ENCODE data around the gene S100Z.
A peak's percentile ranks its signal among the peaks of the same experiment; 100 is the strongest.
"Not testable (repeated sequence)": the region's sequence is repeated elsewhere in the genome, so short reads cannot be mapped to it uniquely, and the experiment has no call there.

Gene S100Z

GRCh38 chr5:76888733-76889300, 39.0 kb downstream of the S100Z start:
- DNase-seq: no peak

DNA sequence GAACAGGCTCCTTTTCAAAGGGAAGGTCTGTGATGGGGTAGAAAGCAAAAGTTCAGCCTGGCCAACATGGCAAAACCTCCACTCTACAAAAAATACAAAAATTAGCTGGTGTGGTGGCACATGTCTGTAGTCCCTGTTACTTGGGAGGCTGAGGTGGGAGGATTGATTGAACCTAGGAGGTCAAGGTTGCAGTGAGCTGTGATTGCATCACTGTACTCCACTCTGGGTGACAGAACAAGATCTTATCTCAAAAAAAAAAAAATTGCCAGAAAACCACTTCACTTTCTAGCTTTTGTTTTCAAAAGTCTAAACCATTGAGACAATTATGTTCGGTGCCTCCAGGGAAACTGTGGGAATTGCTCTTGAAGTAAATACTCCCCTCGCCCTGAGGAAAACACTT, 43.5 kb downstream of the S100Z start:
- no peak for DNase-seq

- no peak for DNase-seq
Measured at GRCh38 chr5:76896196-76896595, 46.4 kb downstream of the S100Z start.

GRCh38 chr5:76901522-76901921, 51.7 kb downstream of the S100Z start:
- DNase-seq: no peak

GRCh38 chr5:76908166-76908565, 58.4 kb downstream of the S100Z start:
- DNase-seq: no peak

DNA sequence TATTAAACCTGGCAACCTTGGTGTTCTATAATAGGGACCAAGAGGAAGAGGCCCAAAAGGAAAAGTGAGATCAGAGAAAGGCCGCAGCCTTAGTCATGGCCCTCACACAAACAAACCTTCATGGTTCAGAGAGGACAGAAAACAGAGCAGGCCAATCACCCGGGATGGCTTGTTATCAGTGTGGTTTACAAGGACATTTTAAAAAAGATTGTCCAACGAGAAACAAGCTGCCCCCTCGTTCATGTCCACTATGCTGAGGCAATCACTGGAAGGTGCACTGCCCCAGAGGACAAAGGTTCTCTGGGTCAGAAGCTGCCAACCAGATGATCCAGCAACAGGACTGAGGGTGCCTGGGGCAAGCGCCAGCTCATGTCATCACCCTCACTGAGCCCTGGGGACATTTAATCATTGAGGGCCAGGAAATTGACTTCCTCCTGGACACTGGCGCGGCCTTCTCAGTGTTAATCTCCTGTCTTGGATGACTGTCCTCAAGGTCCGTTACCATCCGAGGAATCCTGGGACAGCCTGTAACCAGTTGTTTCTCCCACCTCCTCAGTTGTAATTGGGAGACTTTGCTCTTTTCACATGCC, 60.6 kb downstream of the S100Z start:
- not testable (repeated sequence) for DNase-seq

- not testable (repeated sequence) for DNase-seq
Measured at GRCh38 chr5:76914671-76915070, 64.9 kb downstream of the S100Z start.

GRCh38 chr5:76918539-76918938, 68.7 kb downstream of the S100Z start:
- no peak for DNase-seq

- no peak for DNase-seq
Measured at GRCh38 chr5:76920491-76920890, 70.7 kb downstream of the S100Z start.

GRCh38 chr5:76926329-76927105, 76.7 kb downstream of the S100Z start:
- no peak for DNase-seq

DNA sequence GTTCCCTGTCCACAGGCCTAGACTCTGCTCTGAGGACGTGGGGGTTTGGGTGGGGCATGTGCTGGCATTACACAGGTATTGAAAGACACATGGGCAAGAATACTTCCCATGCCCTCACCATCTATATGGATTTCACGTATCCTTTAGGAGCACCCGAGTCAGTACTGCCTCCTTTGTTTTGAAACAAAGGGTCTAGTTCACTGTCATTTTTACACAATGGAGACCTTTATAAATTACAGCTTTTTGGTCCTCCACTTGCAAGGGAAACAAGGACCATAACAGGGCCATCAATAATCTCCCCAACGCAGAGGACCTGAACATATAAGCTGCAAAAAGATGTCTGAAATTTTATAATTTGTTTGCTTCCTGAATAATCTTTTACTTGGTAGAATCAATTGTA, 78.1 kb downstream of the S100Z start:
- DNase-seq: peak; percentile 31

DNA sequence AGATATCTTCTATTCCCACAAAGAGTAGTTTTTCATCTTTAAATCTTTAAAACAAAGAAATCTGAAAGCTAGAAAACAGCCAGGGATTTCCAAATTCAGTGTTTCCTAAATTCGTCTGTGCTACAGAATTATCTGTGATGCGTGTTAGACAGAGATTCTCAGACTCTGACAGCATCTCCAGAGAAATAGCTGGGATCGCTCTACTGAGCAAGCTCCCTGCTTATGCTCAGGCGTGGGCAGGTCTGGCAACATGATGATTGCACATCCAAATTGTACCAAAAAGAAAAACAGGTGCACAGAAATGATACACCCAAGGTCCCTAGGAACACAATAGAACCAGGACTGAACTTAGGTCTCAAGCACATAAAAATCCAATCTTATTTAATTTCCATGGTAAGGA, 80.3 kb downstream of the S100Z start:
- DNase-seq: no peak

- DNase-seq: no peak
Measured at GRCh38 chr5:76938177-76938576, 88.4 kb downstream of the S100Z start.

- no peak for DNase-seq
Measured at GRCh38 chr5:76941000-76941399, 91.2 kb downstream of the S100Z start.

GRCh38 chr5:76941442-76941841, 91.6 kb downstream of the S100Z start:
- DNase-seq: no peak

- no peak for DNase-seq
Measured at GRCh38 chr5:76942581-76942980, 92.8 kb downstream of the S100Z start.

- no peak for DNase-seq
Measured at GRCh38 chr5:76943006-76943405, 93.2 kb downstream of the S100Z start.

DNA sequence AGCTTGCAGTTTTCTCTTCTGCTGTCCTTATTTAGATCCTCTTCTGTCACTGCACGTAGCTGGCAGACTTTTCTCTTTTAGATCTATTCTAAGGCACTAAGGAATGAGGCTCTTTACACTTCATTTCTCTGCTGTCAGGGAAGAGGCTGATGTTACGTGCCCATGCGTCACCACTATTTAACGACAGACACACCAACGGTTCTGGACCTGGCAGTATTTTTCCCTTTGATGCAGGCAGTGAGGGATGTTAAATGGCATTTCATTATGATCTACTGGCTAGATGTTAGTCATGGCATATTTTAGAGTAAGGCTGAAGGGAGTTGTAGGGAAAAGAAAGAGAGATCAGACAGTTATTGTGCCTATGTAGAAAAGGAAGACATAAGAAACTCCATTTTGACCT, 94.8 kb downstream of the S100Z start:
- no peak for DNase-seq

DNA sequence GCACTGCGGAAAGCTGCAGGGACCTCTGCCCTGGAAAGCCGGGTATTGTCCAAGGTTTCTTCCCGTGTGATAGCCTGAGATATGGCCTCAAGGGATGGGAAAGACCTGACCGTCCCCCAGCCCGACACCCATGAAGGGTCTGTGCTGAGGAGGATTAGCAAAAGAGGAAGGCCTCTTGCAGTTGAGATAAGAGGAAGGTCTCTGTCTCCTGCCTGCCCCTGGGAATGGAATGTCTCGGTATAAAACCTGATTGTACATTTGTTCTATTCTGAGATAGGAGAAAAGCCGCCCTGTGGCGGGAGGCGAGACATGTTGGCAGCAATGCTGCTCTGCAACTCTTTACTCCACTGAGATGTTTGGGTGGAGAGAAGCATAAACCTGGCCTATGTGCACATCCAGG, 95.4 kb downstream of the S100Z start:
- not testable (repeated sequence) for DNase-seq

GRCh38 chr5:76946090-76946489, 96.3 kb downstream of the S100Z start:
- DNase-seq: no peak

DNA sequence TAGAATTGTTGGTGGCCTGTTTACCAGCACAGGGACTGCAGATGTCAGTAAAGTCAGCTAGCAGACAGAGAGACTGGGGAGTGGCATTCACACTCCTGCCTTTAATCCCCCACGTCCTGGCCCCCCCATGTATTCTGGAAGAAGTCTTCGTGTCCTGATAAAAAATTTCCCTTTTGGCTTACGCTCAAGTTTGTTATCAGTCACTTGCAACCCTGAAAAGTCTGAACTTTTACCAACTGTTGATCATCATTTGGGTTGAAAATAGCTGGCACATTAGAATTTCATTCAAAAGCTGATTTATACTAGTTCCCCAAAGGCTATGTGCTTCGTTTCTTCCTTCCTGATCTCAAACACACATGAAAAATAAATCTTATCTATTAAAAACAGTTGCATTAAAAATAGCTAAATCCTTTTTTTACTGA, 97.3 kb downstream of the S100Z start:
- no peak for DNase-seq

DNA sequence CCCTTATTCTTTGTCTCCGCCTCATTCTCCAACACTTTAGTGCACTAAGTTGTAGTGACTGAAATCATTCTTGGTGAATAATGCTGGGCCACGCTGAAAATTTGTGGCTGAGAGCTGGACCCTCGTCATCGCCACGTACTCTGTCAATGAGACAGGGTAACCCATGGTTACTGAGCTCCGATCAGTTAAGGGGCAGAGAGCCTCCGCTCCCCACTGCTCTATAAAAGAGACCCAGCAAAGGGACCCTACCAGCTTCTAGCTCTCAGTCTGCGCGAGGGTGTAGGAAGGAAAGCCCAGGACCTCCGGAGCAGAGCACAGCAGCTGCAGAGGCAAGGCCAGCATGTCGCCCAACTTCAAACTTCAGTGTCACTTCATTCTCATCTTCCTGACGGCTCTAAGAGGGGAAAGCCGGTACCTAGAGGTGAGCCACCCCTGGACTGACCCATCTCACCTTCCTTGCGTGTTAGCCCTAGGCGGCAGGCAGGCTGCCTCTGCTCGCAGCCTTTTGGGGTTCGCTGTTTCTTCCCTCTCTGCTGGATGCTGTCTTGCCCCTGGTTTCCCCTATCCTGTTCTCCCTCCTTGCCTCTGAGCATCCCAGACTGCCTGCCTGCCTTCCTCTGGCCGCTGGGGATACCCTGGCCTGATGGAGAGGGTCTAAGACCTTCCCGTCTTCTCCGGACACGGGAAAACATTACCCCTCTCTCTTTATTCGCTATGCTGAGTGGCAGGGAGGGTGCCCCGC, 103.2 kb downstream of the S100Z start, which contains the start of gene CRHBP:
CRHBP (plus strand) TSS at position 251 of the 742 bp plus-strand sequence; CDS start at position 341, 90 bp downstream.
- no peak for DNase-seq
